Mucosa of descending colon (tissue), 3 donors: ENCODE measurements around the gene CHURC1. TPM values are rescaled to one million over a fixed set of nuclear protein-coding genes. Genes with fewer than 3 reads are reported as not detected.

Experiments used
- ATAC-seq: fragments of 200-7000 bp; cut with Tn5 transposase; one replicate; pipeline ENCODE4 v1.9.1; 2020; ENCODE audit warnings: mild to moderate bottlenecking, moderate library complexity
- DNase-seq, 3 donors: peaks; one replicate each; pipeline ENCODE4 v3.0.0-alpha.2; 2020
- H3K36me3 ChIP-seq: fragments of 200-600 bp; one replicate; pipeline ENCODE4 v1.8.0; 2021; ENCODE audit warnings: low read depth, mild to moderate bottlenecking
- H3K4me1 ChIP-seq: fragments of 200-600 bp; one replicate; pipeline ENCODE4 v1.8.0; 2021; ENCODE audit warnings: low read depth, mild to moderate bottlenecking
- H3K4me3 ChIP-seq: fragments of 200-600 bp; one replicate; pipeline ENCODE4 v1.8.0; 2021; ENCODE audit warnings: mild to moderate bottlenecking
- H3K9me3 ChIP-seq: fragments of 200-600 bp; one replicate; pipeline ENCODE4 v1.8.0; 2021; ENCODE audit warnings: mild to moderate bottlenecking
- CTCF ChIP-seq: fragments of 200-600 bp; IDR thresholded peaks from one replicate; pipeline ENCODE4 v1.8.0; 2022; ENCODE audit warnings: antibody characterized with exemption, mild to moderate bottlenecking
- intact Hi-C, 2 donors: fragments of 100-400 bp; cut with DNase I in 1 of 2; cut with micrococcal nuclease in 1 of 2; formaldehyde crosslinking; loops; one replicate each; pipeline versions ENCODE4 v1.11.0 to v1.11.1; 2022; cut with DNase I, micrococcal nuclease
- total RNA-seq, 3 donors: library from RNA; stranded (reverse); fragmentation: NEBNext Ultra II Directional in 2 of 3; extraction: Animal tissue kit (Norgen Biotek cat#: 25700) in 2 of 3; gene quantifications; one replicate each; pipeline versions ENCODE4 v1.2.1 to v1.2.4, GENCODE V29; 2021 to 2023
- donor health status: DM: no; HTN: no; CAD: no; lungs with moderate emphysema.
- donor health status: DM: no; HTN: no; CAD: no.
- donor health status: DM: no; HTN: yes; CAD: no.

Gene CHURC1
- total RNA-seq, 3 donors from 2014 or later = 52.4 to 66.5 (median 65.4) TPM

DNA sequence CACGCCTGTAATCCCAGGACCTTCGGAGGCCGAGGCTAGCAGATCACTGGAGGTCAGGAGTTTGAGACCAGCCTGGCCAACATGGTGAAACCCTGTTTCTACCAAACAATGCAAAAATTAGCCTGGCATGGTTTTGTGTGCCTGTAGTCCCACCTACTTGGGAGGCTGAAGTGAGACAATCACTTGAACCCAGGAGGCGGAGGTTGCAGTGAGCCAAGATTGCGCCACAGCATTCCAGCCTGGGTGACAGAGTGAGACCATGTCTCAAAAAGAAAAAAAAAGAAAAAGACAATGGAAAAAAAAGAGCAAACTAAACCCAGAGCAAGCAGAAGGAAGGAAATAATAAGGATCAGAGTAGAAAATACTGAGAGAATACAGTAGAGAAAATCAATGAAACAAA lies 5.4 kb downstream of the CHURC1 start:
- H3K4me1 ChIP-seq = peaks cover 14% of the 10 kb centered on the region
- intact Hi-C loops = no loop called here
- no peak overlapping the region for H3K4me3 ChIP-seq
- H3K36me3 ChIP-seq = no peaks in the 10 kb centered on the region
- ATAC-seq (no peak), DNase-seq (no peak)
- TF ChIP-seq CTCF = no peak
- no peaks in the 10 kb centered on the region for H3K9me3 ChIP-seq

DNA sequence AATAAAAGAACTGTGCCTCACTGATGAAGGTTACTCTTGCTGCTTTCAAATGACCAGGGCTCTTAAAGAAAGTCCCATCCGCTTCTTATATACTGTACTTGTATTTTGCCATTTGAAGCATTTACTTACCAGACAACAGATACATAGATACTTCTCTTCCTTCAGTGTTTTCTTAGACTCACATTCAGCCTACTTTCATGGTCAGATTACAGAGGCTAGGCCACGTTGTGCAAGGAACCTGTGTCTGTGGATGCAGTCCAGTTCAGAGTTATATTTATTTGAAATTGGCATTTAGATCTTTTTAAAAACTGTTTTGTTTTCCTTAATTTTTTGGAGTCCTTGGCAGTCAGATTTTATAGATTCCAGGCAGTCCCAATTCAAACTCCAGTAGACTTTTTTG lies 6.2 kb downstream of the CHURC1 start:
- DNase-seq = no peak

GRCh38 chr14:64923015-64923414 lies 8.8 kb downstream of the CHURC1 start:
- intact Hi-C loops = no loop called here
- DNase-seq = no peak
- H3K9me3 ChIP-seq = no peaks in the 10 kb centered on the region
- no peak for ATAC-seq
- no peak for TF ChIP-seq CTCF
- peaks cover 3% of the 10 kb centered on the region for H3K4me1 ChIP-seq
- H3K36me3 ChIP-seq = no peaks in the 10 kb centered on the region
- no peak overlapping the region for H3K4me3 ChIP-seq

More for the DNA sequence above, 6.2 kb downstream of the CHURC1 start:
- ATAC-seq = no peak
- TF ChIP-seq CTCF = no peak
- intact Hi-C loops = no loop called here
- Histone ChIP-seq H3K4me3 (no peak overlapping the region), H3K4me1 (peaks cover 8% of the 10 kb centered on the region), H3K36me3 (no peaks in the 10 kb centered on the region), H3K9me3 (no peaks in the 10 kb centered on the region)

DNA sequence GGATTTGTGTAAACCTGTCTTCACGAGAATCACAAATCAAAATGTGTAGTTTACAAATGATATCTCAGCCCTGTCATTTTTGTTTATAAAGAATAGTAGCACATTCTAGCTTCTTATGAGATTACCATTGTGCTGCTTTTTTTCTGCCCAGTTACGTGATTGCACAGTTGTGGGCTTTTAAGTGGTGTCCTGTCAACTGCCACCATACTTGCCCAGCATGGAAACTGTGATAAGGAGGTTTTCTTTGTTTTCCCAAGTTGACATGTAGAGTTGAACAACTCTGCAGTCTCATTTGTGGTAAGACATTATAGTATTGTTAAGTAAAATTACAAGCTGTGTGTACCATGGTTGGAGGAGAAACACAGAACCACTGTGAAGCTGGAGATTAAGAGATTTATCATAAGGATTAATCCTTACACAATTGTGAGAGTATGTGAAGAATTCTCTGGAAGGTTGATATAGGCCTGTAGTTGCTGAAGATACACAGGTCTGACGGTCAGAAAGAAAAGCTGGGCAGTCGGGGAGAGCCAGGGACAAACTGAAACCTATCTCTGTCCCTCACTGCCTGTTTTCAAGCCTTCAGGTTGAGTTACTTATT lies 12.2 kb downstream of the CHURC1 start:
- DNase-seq (no peak), ATAC-seq (no peak)
- Histone ChIP-seq H3K36me3 (no peaks in the 10 kb centered on the region), H3K4me3 (no peak overlapping the region), H3K9me3 (no peaks in the 10 kb centered on the region), H3K4me1 (peaks cover 25% of the 10 kb centered on the region)
- TF ChIP-seq CTCF = no peak
- intact Hi-C loops = no loop called here

GRCh38 chr14:64927031-64927430 lies 12.8 kb downstream of the CHURC1 start:
- Histone ChIP-seq H3K36me3 (no peaks in the 10 kb centered on the region), H3K9me3 (no peaks in the 10 kb centered on the region), H3K4me1 (peaks cover 25% of the 10 kb centered on the region), H3K4me3 (no peak overlapping the region)
- no peak for ATAC-seq
- TF ChIP-seq CTCF = no peak
- no peak for DNase-seq
- intact Hi-C loops = no loop called here
